ENCODE measurements around the gene SYNPR. TPM values are rescaled to one million over a fixed set of nuclear protein-coding genes. Genes with fewer than 3 reads are reported as not detected.

The SYNPR gene
- total and polyA plus RNA-seq, 11 donors = 0.11 to 1.0 (median 0.41) TPM; not detected in 7

GRCh38 chr3:63561879-63562278 is 283.8 kb downstream of the SYNPR start:
- Histone ChIP-seq H3K4me1 (no peaks in the 10 kb centered on the region), H3K9me3 (no peaks in the 10 kb centered on the region), H3K27me3 (no peaks in the 10 kb centered on the region), H3K27ac (no peak overlapping the region), H3K4me3 (no peak overlapping the region), H3K36me3 (no peaks in the 10 kb centered on the region)
- DNase-seq (no peak), ATAC-seq (no peak)
- intact Hi-C loops (cut with DNase I) = no loop called here
- TF ChIP-seq POLR2A (IDR thresholded peaks at IDR 0.05) (no peak), CTCF (IDR thresholded peaks at IDR 0.05) (no peak)
- WGBS, 4 donors = 21 to 49% (median 36%) methylated on average over 1 of the region's 1 CpG

DNA sequence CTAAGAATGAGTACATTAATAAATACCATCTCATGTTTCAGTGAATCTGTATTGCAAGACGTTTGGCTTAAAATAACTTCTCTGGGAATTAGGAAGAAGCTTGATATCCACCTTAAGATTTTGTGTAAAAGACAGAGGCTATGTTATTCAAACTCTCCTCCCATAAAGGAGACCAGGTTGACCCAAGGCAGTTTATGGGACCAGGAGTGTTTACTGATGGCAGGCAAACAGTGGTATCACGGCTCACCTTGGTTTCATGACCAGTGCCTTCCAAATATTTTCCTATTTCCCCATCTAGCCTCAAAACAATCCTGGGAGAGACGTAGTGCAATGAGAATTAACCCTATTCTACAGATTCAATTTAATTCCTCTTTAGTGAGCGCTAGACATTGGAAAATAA is 284.2 kb downstream of the SYNPR start:
- Histone ChIP-seq H3K4me3 (no peak overlapping the region), H3K4me1 (no peaks in the 10 kb centered on the region), H3K27ac (no peak overlapping the region), H3K27me3 (no peaks in the 10 kb centered on the region), H3K36me3 (no peaks in the 10 kb centered on the region), H3K9me3 (no peaks in the 10 kb centered on the region)
- intact Hi-C loops (cut with DNase I) = no loop called here
- WGBS, 4 donors = 32 to 72% (median 52%) methylated on average over 4 of the region's 4 CpGs
- DNase-seq (no peak), ATAC-seq (no peak)
- TF ChIP-seq CTCF (IDR thresholded peaks at IDR 0.05) (no peak), POLR2A (IDR thresholded peaks at IDR 0.05) (no peak)

DNA sequence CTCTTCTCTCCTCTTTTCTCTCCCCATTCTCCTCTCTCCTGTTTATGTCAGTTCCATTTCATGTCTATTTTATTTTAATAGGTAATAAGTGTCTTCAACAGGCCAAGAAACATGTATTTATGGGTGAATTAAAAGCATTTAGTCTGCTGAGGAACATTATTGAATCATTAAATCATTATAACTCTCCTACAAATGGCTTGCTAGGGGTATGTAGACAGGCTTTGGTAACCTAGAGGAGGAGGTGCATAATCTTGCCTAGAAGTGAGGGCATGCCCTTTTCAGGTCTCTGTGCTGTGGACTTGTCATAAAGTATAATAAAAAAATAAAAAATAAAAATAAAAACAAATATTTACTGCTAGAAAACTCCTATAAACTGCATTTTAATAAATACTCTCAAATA is 285.5 kb downstream of the SYNPR start:
- intact Hi-C loops (cut with DNase I) = no loop called here
- no peak for TF ChIP-seq POLR2A (IDR thresholded peaks at IDR 0.05)
- TF ChIP-seq CTCF (IDR thresholded peaks at IDR 0.05) = no peak
- no peak for ATAC-seq
- Histone ChIP-seq H3K4me1 (no peaks in the 10 kb centered on the region), H3K36me3 (no peaks in the 10 kb centered on the region), H3K9me3 (no peaks in the 10 kb centered on the region), H3K27ac (no peak overlapping the region), H3K4me3 (no peak overlapping the region), H3K27me3 (no peaks in the 10 kb centered on the region)
- DNase-seq = no peak

DNA sequence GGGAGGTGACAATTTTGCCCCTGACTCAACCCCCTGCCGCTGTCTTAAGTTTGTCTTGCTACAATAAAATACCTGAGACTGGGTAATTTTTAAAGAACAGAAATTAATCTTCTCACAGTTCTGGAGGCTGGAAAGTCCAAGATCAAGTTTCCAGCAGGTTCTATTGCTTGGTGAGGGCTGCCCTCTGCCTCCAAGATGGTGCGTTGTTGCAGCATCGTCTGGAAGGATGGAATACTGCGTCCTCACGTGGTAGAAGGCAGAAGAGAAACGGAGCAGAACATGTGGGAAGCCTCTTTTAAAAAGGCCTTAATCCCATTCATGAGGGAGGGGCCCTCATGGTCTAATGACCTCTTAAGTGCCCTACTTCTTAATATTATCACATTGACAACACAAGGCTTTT is 287.1 kb downstream of the SYNPR start:
- Histone ChIP-seq H3K27me3 (no peaks in the 10 kb centered on the region), H3K36me3 (no peaks in the 10 kb centered on the region), H3K9me3 (no peaks in the 10 kb centered on the region), H3K27ac (no peak overlapping the region), H3K4me1 (no peaks in the 10 kb centered on the region), H3K4me3 (no peak overlapping the region)
- TF ChIP-seq POLR2A (IDR thresholded peaks at IDR 0.05) = no peak
- no peak for TF ChIP-seq CTCF (IDR thresholded peaks at IDR 0.05)
- DNase-seq (no peak), ATAC-seq (no peak)
- 64 to 75% (median 71%) methylated on average over 6 of the region's 6 CpGs for WGBS, 4 donors
- intact Hi-C loops (cut with DNase I) = no loop called here

Measured in heart left ventricle (tissue), 16 donors.